Mesendoderm (in vitro differentiated cells): ENCODE data around the gene CROCC2.

Experiments used
- DNase-seq: peaks from one replicate; pipeline ENCODE4 v3.0.0; 2013
- H2AK5ac ChIP-seq: 2 replicates; pipeline ENCODE4 v1.6.1; 2013; ENCODE audit warnings: low read length, inconsistent platforms
- H2BK120ac ChIP-seq: 2 replicates; pipeline ENCODE4 v1.6.1; 2013; ENCODE audit warnings: low read depth, mild to moderate bottlenecking, low read length, moderate library complexity, mixed read lengths
- H2BK15ac ChIP-seq: replicated peaks from 2 replicates; pipeline ENCODE4 v1.6.1; 2013; ENCODE audit warnings: low read depth, mild to moderate bottlenecking, moderate library complexity
- H2BK5ac ChIP-seq: 2 replicates; pipeline ENCODE4 v1.6.1; 2013; ENCODE audit warnings: low read length, inconsistent platforms
- H3K18ac ChIP-seq: 2 replicates; pipeline ENCODE4 v1.6.1; 2013; ENCODE audit warnings: mild to moderate bottlenecking, low read length, mixed read lengths
- H3K23ac ChIP-seq: one replicate; pipeline ENCODE4 v1.6.1; 2013; ENCODE audit warnings: low read length
- H3K27ac ChIP-seq: 2 replicates; pipeline ENCODE4 v1.5.1; 2013; ENCODE audit warnings: low read depth, mild to moderate bottlenecking, inconsistent platforms, low read length, moderate library complexity
- H3K27me3 ChIP-seq: 2 replicates; pipeline ENCODE4 v1.6.1; 2013; ENCODE audit warnings: low read length, control low read depth, mild to moderate bottlenecking, inconsistent platforms; ENCODE audit not compliant: insufficient read depth, poor library complexity
- H3K36me3 ChIP-seq: 2 replicates; pipeline ENCODE4 v1.6.1; 2013; ENCODE audit warnings: low read length, inconsistent platforms; ENCODE audit not compliant: control insufficient read depth, insufficient read depth
- H3K4ac ChIP-seq: one replicate; pipeline ENCODE4 v1.6.1; 2013; ENCODE audit warnings: low read depth, mild to moderate bottlenecking, low read length, moderate library complexity
- H3K4me1 ChIP-seq: 2 replicates; pipeline ENCODE4 v1.6.1; 2013; ENCODE audit warnings: low read depth, low read length, inconsistent platforms; ENCODE audit not compliant: control insufficient read depth
- H3K4me2 ChIP-seq: 2 replicates; pipeline ENCODE4 v1.6.1; 2013; ENCODE audit warnings: low read length
- H3K4me3 ChIP-seq: 2 replicates; pipeline ENCODE4 v1.5.1; 2013; ENCODE audit warnings: mild to moderate bottlenecking, low read length
- H3K56ac ChIP-seq: one replicate; pipeline ENCODE4 v1.6.1; 2013; ENCODE audit warnings: low read length
- H3K79me1 ChIP-seq: 2 replicates; pipeline ENCODE4 v1.6.1; 2013; ENCODE audit warnings: low read length, inconsistent platforms
- H3K79me2 ChIP-seq: 2 replicates; pipeline ENCODE4 v1.6.1; 2013; ENCODE audit warnings: mild to moderate bottlenecking, low read length; ENCODE audit not compliant: control insufficient read depth, insufficient read depth
- H3K9ac ChIP-seq: 2 replicates; pipeline ENCODE4 v1.6.1; 2013; ENCODE audit warnings: low read length, inconsistent platforms
- H4K5ac ChIP-seq: one replicate; pipeline ENCODE4 v1.6.1; 2013; ENCODE audit warnings: low read length
- H4K8ac ChIP-seq: one replicate; pipeline ENCODE4 v1.6.1; 2013; ENCODE audit warnings: low read depth, mild to moderate bottlenecking, control low read depth, low read length, moderate library complexity
- WGBS: extraction: QIAGEN DNeasy Blood & Tissue Kit; methylation state at CpG from one replicate; pipeline ENCODE4 v1.1.7; 2013; ENCODE audit warnings: low lambda C conversion rate, missing lambda C conversion rate; ENCODE audit not compliant: insufficient coverage; ENCODE audit errors: extremely low coverage; 5-methylcytosine and 5-hydroxymethylcytosine counted together

The CROCC2 gene

DNA sequence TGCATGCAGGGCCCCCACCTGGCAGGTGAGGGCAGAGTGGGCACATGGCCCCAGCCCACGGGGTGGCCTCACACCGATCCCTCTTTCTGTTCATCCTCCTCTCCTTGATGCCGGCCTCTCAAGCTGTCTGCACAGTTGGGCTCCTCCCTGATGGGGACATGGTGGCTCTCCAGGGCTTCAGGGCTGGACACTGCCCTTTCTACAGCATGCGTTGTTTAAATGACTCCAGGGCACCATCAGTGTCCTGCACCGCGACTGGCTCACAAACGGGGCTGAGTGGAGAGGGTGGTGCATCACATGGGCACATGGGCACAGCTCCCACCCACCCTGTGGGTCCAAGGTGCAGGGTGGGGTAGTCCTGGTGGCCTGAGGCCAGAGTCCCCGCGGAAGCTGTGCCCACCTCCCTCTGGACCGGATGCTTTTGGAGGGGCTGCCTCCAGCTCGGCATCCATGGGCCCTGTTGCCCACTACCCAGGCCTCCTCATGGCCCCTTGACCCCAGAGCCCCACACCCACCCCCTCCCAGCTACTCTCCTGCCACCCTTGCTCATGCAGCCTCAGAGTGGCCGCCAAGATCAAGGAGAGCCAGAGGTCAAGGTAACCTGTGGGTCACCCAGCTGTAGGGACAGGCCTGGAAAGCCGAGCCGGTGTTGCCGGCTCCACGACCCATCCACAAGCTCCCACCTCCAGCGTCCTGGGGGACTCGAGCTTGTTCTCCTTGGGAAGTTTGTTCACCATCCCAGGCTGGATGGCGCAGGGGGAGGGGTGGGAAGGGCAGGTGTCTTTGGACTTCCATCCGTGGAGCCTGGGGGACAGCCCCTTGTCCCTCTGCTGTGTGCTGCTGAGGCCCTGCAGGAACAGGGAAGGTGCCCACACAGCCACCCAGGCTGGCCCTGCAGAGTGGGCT is 80.0 kb downstream of the CROCC2 start:
- Histone ChIP-seq H3K27ac (no peak overlapping the region), H3K18ac (no peak overlapping the region), H3K79me1 (no peaks in the 10 kb centered on the region), H3K9ac (no peak overlapping the region), H3K4ac (no peak overlapping the region), H3K36me3 (no peaks in the 10 kb centered on the region), H3K23ac (no peak overlapping the region), H4K8ac (no peak overlapping the region), H3K27me3 (no peaks in the 10 kb centered on the region), H3K4me3 (no peak overlapping the region), H3K79me2 (no peaks in the 10 kb centered on the region), H2BK15ac (no peak overlapping the region), H3K4me2 (no peak overlapping the region), H4K5ac (no peak overlapping the region), H2BK120ac (no peak overlapping the region), H3K56ac (no peak overlapping the region), H2BK5ac (no peak overlapping the region), H3K4me1 (no peaks in the 10 kb centered on the region), H2AK5ac (no peak overlapping the region)
- WGBS = no CpG with 5 or more reads among the region's 20 CpGs
- DNase-seq = no peak

- Histone ChIP-seq H2BK5ac (no peak overlapping the region), H3K4me3 (no peak overlapping the region), H3K18ac (no peak overlapping the region), H4K5ac (no peak overlapping the region), H3K4ac (no peak overlapping the region), H3K4me2 (no peak overlapping the region), H3K79me1 (no peaks in the 10 kb centered on the region), H3K27me3 (no peaks in the 10 kb centered on the region), H3K23ac (no peak overlapping the region), H3K56ac (no peak overlapping the region), H2AK5ac (no peak overlapping the region), H2BK15ac (no peak overlapping the region), H2BK120ac (no peak overlapping the region), H3K27ac (no peak overlapping the region), H4K8ac (no peak overlapping the region), H3K4me1 (no peaks in the 10 kb centered on the region), H3K79me2 (no peaks in the 10 kb centered on the region), H3K36me3 (no peaks in the 10 kb centered on the region), H3K9ac (no peak overlapping the region)
- no CpG with 5 or more reads among the region's 11 CpGs for WGBS
- DNase-seq = no peak
These were observed 80.8 kb downstream of the CROCC2 start for GRCh38 chr2:240986787-240987411.

GRCh38 chr2:240987588-240987987 is 81.5 kb downstream of the CROCC2 start:
- no peak overlapping the region for H3K4me2 ChIP-seq
- no peak overlapping the region for H3K4me3 ChIP-seq
- H2BK120ac ChIP-seq = no peak overlapping the region
- no CpG with 5 or more reads among the region's 6 CpGs for WGBS
- no peaks in the 10 kb centered on the region for H3K36me3 ChIP-seq
- H3K79me2 ChIP-seq = no peaks in the 10 kb centered on the region
- DNase-seq = no peak
- no peak overlapping the region for H3K27ac ChIP-seq
- no peak overlapping the region for H3K18ac ChIP-seq
- no peak overlapping the region for H3K23ac ChIP-seq
- no peak overlapping the region for H3K4ac ChIP-seq
- no peaks in the 10 kb centered on the region for H3K27me3 ChIP-seq
- H3K4me1 ChIP-seq = no peaks in the 10 kb centered on the region
- no peak overlapping the region for H4K5ac ChIP-seq
- no peak overlapping the region for H2BK5ac ChIP-seq
- no peak overlapping the region for H2BK15ac ChIP-seq
- no peak overlapping the region for H2AK5ac ChIP-seq
- no peak overlapping the region for H3K56ac ChIP-seq
- no peaks in the 10 kb centered on the region for H3K79me1 ChIP-seq
- no peak overlapping the region for H3K9ac ChIP-seq
- H4K8ac ChIP-seq = no peak overlapping the region

GRCh38 chr2:240988146-240988545 is 82.0 kb downstream of the CROCC2 start:
- Histone ChIP-seq H3K18ac (no peak overlapping the region), H3K27me3 (no peaks in the 10 kb centered on the region), H3K4ac (no peak overlapping the region), H4K5ac (no peak overlapping the region), H2BK5ac (no peak overlapping the region), H2BK120ac (no peak overlapping the region), H3K9ac (no peak overlapping the region), H4K8ac (no peak overlapping the region), H3K56ac (no peak overlapping the region), H2BK15ac (no peak overlapping the region), H3K4me2 (no peak overlapping the region), H3K36me3 (no peaks in the 10 kb centered on the region), H3K79me1 (no peaks in the 10 kb centered on the region), H3K4me1 (no peaks in the 10 kb centered on the region), H3K79me2 (no peaks in the 10 kb centered on the region), H3K23ac (no peak overlapping the region), H3K4me3 (no peak overlapping the region), H3K27ac (no peak overlapping the region), H2AK5ac (no peak overlapping the region)
- WGBS = no CpG with 5 or more reads among the region's 3 CpGs
- peak; percentile 54 for DNase-seq

DNA sequence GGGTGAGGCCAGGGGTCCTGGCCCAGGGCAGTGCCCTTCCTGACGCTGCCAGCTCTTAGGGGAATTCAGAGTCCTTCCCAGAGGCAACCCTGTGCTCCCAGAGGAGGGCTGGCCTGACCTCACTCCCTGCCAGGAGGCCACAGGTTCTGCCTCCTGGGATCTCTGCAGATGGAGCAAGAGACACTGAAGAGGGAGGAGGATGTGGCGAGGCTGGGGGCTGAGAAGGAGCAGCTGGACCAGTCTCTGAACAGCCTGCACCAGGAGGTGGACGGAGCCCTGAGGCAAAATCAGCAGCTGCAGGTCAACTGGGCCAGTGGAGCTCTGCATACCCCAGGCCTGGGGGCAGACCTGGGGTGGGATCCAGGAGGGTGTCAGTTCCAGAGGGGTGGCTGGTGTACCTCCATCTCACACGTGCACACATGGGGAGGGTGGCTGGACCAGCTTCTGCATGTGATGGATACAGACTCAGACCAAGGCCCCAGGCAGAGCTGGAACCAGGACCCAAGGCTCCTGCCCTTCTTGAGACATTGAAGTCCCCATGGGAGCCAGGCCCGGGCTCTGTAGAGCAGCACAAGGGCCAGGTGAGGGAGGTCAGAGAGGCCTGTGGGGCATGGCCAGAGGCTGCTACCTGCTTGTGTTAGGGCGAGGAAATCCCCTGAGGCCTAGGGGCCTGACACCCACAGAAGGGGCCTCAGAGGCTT is 82.6 kb downstream of the CROCC2 start:
- no peaks in the 10 kb centered on the region for H3K79me2 ChIP-seq
- no peaks in the 10 kb centered on the region for H3K79me1 ChIP-seq
- DNase-seq = no peak
- no peak overlapping the region for H3K56ac ChIP-seq
- no peak overlapping the region for H2AK5ac ChIP-seq
- H3K9ac ChIP-seq = no peak overlapping the region
- no peak overlapping the region for H2BK5ac ChIP-seq
- H3K36me3 ChIP-seq = no peaks in the 10 kb centered on the region
- H3K4ac ChIP-seq = no peak overlapping the region
- no peak overlapping the region for H3K27ac ChIP-seq
- H4K8ac ChIP-seq = no peak overlapping the region
- no peaks in the 10 kb centered on the region for H3K27me3 ChIP-seq
- no peak overlapping the region for H4K5ac ChIP-seq
- H3K4me1 ChIP-seq = no peaks in the 10 kb centered on the region
- no peak overlapping the region for H3K4me2 ChIP-seq
- no peak overlapping the region for H2BK15ac ChIP-seq
- no peak overlapping the region for H2BK120ac ChIP-seq
- H3K4me3 ChIP-seq = no peak overlapping the region
- no peak overlapping the region for H3K23ac ChIP-seq
- no CpG with 5 or more reads among the region's 6 CpGs for WGBS
- H3K18ac ChIP-seq = no peak overlapping the region
